NCI-H2107 (cell line): Measurements from ENCODE around the gene KCNA5.

Experiments
- DNase-seq: peaks from one replicate; lab custom pipeline; 2025; lab: John Stamatoyannopoulos, UW

KCNA5 gene

GRCh38 chr12:5027046-5027821 lies 16.4 kb upstream of the KCNA5 start:
- no peak for DNase-seq

GRCh38 chr12:5030066-5030465 lies 13.6 kb upstream of the KCNA5 start:
- DNase-seq, result no peak

GRCh38 chr12:5031242-5031641 lies 12.4 kb upstream of the KCNA5 start:
- no peak for DNase-seq

- DNase-seq, result no peak
Observed at GRCh38 chr12:5031958-5032357, 11.7 kb upstream of the KCNA5 start.

- no peak for DNase-seq
Observed at GRCh38 chr12:5032821-5033220, 10.9 kb upstream of the KCNA5 start.

GRCh38 chr12:5033883-5034282 lies 9.8 kb upstream of the KCNA5 start:
- DNase-seq, result no peak

- DNase-seq, result no peak
Observed at GRCh38 chr12:5034603-5035002, 9.1 kb upstream of the KCNA5 start.

GRCh38 chr12:5035618-5036017 lies 8.1 kb upstream of the KCNA5 start:
- DNase-seq, result no peak

- DNase-seq, result no peak
Observed at GRCh38 chr12:5036031-5036430, 7.6 kb upstream of the KCNA5 start.

- DNase-seq, result no peak
Observed at GRCh38 chr12:5037795-5038357, 5.8 kb upstream of the KCNA5 start.

- DNase-seq, result no peak
Observed at GRCh38 chr12:5038781-5039311, 4.8 kb upstream of the KCNA5 start.

- no peak for DNase-seq
Observed at GRCh38 chr12:5039815-5040214, 3.9 kb upstream of the KCNA5 start.

- no peak for DNase-seq
Observed at GRCh38 chr12:5040368-5040767, 3.3 kb upstream of the KCNA5 start.

- DNase-seq, result no peak
Observed at GRCh38 chr12:5044420-5045295, 979 bp downstream of the KCNA5 start.

- DNase-seq, result no peak
Observed at GRCh38 chr12:5047094-5047493, 3.4 kb downstream of the KCNA5 start.

- no peak for DNase-seq
Observed at GRCh38 chr12:5047729-5048128, 4.0 kb downstream of the KCNA5 start.

GRCh38 chr12:5050542-5050941 lies 6.9 kb downstream of the KCNA5 start:
- no peak for DNase-seq

- DNase-seq, result no peak
Observed at GRCh38 chr12:5051334-5051733, 7.7 kb downstream of the KCNA5 start.

GRCh38 chr12:5051913-5052312 lies 8.2 kb downstream of the KCNA5 start:
- DNase-seq, result no peak

- DNase-seq, result no peak
Observed at GRCh38 chr12:5052348-5052747, 8.7 kb downstream of the KCNA5 start.

- no peak for DNase-seq
Observed at GRCh38 chr12:5059358-5059757, 15.7 kb downstream of the KCNA5 start.

GRCh38 chr12:5060958-5061357 lies 17.3 kb downstream of the KCNA5 start:
- no peak for DNase-seq

- no peak for DNase-seq
Observed at GRCh38 chr12:5063149-5063548, 19.5 kb downstream of the KCNA5 start.
